HG02840 (cell line): ENCODE results near the gene RABGAP1L.

Experiments
- ATAC-seq: cut with Tn5 transposase; IDR thresholded peaks from one replicate; pipeline ENCODE4 v1.9.1; 2021; ENCODE audit warnings: mild to moderate bottlenecking, moderate library complexity, moderate number of reproducible peaks; ENCODE audit not compliant: unreplicated experiment, low FRiP score

The RABGAP1L gene

DNA sequence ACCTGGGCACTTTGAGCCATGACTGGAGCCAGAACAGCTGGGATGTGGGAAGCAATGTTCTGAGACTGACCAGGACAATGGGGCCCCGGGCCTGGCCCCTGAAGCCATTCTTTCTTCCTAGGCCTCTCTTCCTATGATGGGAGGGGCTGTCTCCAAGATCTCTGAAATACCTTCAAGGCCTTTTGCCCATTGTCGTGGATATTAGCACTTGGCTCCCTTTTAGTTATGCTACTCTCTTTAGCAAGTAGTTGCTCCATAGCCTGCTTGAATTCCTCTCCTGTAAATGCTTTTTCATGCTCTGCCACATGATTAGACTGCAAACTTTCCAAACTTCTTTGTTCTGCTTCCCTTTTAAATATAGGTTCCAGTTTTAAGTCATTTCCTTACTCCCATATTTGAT, 577.5 kb downstream of the RABGAP1L start:
- no peak for ATAC-seq

- no peak for ATAC-seq
Measured at GRCh38 chr1:174740249-174740968, 581.1 kb downstream of the RABGAP1L start.

DNA sequence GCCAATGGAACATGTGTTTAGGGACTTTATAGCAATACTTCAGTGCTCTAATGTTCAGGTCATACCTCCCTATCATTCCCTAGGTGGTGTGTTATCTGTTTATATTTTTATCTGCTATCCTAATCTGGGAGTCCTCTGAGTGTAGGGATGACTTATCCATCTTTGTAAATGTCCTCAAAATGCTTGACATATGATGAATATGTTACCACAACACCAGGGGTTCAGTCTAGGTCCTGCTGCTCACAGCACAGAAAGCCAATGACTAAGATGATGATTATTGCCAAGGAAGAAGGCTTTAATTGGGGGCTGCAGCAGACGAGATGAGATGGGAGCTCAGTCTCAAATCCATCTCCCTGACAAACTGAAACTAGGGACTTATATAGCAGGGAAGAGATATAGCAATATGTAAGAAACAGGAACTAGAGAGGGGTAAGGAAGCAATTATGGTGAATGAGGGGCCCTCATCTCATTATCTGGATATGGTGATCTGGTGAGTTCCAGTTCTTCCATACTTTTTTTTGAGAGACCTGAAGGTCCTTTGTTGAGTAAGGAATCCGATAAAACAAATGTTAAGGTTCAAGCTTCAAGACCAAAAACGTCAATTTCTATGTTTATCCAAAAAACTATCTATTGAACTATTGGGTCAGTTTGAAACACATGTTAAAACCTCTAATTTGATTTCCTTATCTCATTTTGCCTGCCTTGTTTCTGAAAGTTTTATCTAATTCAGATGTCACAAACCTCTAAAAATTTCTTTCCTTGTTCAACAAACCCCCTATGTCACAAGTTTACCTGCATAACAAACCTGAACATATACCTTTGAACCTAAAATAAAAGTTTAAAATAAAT, 583.7 kb downstream of the RABGAP1L start:
- ATAC-seq, result no peak

DNA sequence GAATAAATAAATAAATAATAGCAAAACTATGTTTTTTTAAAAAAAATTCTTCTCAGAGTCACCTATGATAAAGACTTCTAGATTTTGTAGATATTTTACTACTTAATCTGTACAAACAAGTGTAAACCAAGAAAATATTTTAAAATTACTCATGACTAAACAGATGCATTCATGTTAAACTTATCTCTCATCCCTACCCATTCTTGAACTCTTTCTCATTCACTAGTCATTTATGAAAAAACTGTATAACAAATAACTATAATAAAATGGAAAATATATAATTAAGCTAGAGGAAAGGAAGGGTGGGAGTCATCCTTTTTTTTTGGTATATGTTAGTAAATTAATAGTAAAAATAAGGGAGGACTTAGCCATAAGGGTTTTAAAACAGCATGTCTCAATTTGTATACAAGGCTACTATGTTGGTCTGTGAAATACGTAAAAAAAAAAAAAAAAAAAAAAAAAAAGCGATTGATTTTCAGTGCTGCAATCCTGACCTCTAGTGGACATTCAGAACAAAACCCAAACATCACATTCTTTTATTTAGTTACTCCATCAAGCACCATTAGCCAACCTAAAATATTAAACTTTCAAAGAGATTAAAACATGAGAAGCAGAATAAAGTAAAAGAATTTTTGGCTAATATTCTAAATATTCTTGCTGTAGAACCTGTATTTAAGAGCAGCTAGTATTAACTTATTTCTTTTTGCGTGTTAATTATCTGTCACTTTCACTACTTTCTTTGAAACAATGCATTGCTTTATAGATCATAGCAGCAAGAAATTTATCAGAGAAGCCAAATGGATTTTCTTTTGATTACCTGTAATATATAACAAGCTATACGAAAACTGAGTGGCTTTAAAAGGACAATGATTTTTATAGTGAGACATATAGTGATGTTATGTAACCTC, 584.6 kb downstream of the RABGAP1L start:
- no peak for ATAC-seq

DNA sequence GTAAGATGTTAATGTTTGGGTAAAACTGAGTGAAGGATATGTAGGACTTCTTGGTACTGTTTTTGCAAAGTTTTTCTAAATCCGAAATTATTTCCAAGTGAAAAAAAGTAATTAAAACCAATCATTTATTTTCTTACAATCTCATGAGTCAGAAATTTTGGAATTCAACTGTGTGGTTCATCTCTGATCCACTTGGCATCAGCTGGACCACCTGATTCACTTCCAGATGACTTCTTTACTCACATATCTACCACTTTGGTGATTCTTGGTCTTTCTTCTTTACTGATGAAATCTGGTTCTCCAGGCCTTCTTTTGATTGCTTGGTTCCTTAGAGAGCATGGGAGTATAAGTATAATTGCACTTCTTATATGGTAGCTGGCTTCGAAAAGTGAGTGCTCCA, 585.6 kb downstream of the RABGAP1L start:
- no peak for ATAC-seq

GRCh38 chr1:174746024-174746808, 586.9 kb downstream of the RABGAP1L start:
- no peak for ATAC-seq

DNA sequence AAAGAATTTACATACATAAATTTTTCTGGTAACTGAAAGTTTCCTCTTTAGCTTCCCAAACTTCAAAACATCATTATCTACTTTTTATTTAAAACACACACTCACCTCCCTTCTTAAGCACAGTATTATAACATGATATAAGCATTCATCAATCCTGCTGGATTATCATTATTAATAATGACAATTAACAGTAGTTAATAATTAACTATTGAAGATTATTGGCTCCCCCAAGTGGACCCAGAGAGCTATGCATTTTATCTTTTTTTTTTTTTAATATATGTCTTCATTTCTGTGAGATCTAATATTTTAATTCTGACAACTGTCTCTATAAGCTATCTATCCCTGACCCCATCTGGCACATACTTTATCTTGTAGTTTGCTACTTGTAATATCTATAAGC, 588.3 kb downstream of the RABGAP1L start:
- no peak for ATAC-seq

DNA sequence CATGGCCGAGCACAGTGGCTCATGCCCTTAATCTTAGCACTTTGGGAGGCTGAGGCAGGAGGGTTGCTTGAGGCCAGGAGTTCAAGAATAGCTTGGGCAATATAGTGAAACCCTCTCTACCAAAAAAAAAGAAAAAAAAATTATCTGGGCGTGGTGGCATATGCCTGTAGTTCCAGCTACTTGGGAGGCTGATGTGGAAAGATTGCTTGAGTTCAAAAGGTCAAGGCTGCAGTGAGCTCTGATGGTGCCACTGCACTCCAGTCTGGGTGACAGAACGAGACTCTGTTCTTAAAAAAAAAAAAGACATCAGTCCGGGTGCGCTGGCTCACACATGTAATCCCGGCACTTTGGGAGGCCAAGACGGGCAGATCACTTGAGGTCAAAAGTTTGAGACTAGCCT, 589.3 kb downstream of the RABGAP1L start:
- no peak for ATAC-seq

DNA sequence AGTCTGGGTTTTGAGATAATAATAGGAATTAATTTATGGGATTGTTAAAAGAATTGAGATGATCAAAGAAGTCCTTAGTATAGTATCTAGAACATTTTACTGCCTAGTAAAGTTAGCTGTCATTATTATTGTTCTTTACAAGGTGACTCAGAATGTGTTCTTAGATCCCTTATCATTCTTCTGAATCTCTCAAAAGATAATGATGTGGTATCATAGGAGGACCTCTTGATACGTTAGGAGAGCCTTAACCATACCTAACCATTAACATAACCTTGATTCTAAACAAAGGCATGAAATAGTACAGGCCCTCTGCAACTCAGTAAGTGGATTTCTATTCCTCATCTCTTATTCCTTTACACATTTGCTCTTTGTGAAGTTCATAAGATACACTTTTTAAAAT, 593.8 kb downstream of the RABGAP1L start:
- ATAC-seq, result no peak

- ATAC-seq, result no peak
Measured at GRCh38 chr1:174761335-174761734, 602.0 kb downstream of the RABGAP1L start.

DNA sequence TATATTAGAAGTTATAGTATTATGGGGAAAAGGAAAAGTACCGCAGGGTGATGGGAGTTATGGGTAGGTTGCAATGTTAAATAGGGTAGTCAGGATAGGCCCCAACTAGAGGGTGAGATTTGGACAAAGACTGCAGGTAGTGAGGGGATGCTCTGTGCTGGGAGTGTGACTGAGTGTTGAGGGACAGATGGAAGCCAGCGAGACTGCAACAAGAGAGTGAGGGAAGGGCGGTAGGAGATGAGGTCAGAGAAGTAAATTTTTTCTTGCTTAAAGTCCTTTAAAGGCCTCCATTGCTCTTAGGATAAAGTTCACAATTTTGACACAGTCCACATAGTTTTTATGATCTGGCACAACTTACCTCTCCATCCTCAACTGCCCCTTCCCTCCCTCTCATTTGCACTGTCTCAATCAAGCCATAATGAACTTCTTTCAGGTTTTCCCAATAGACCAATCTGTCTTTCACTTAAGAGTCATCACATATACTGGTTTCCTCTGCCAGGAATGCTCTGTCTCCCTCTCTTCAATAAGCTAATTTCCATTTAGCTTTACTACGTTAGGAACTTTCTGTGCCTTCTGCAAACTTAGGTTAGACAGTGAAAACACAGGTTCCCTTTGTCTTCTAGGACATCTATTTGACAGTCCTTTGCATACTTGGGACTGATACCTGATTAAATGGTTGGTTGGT, 602.7 kb downstream of the RABGAP1L start:
- no peak for ATAC-seq

- ATAC-seq, result no peak
Measured at GRCh38 chr1:174764191-174764590, 604.9 kb downstream of the RABGAP1L start.

DNA sequence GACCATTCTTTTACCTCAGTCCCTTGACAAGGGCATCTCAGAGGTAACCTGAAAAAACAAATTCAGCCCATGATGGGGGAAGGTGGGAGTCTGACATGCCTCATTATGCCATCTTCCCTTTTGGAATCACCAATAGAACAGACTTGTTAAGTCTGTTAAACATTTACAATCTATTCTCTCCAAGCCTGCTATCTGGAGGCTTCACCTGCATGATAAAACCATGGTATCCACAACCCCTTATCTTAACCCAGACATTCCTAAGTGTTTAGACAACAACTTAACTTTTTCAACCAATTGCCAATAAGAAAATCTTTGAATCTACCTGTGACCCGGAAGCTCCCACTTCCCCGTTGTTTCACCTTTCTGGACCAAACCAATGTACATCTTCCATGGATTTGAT, 607.4 kb downstream of the RABGAP1L start:
- no peak for ATAC-seq

GRCh38 chr1:174768516-174768915, 609.2 kb downstream of the RABGAP1L start:
- no peak for ATAC-seq

- no peak for ATAC-seq
Measured at GRCh38 chr1:174768949-174769348, 609.6 kb downstream of the RABGAP1L start.

- ATAC-seq, result no peak
Measured at GRCh38 chr1:174769961-174770549, 610.7 kb downstream of the RABGAP1L start.

DNA sequence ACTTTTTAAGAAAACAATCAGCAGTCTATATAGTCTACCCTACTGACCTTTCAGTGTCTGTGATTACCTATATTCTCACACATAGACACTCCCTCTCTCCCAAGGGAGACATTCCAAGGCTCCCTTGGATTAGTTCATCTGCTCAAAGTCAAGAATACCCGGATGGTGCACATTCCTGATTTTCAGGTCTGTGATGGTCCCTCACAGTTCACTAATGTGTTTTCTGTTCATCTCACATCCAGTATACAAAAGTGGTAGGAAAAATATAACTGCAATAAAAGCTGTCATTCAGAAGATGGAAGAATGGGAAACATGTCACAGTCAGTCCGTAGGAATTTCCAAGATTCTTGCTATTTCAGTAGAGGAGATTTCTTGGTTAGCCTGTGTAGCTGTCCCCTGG, 616.3 kb downstream of the RABGAP1L start:
- ATAC-seq, result no peak

DNA sequence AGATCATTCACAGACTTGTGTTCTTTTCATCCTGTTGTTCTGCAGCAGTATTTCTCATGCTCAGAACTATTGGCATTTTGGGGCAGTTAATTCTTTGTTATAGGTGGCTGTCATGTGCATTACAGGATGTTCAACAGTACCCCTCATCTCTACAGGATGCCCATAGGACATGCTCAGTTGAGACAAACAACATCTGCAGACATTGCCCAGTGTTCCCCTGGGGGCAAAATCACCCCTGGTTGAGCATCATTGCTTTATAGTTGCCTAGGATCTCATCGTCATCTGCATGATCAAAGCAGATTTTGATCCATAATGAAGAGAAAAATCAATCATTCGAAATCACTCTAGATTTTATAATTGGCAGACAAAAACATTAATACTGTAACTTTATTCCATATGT, 617.9 kb downstream of the RABGAP1L start:
- no peak for ATAC-seq

DNA sequence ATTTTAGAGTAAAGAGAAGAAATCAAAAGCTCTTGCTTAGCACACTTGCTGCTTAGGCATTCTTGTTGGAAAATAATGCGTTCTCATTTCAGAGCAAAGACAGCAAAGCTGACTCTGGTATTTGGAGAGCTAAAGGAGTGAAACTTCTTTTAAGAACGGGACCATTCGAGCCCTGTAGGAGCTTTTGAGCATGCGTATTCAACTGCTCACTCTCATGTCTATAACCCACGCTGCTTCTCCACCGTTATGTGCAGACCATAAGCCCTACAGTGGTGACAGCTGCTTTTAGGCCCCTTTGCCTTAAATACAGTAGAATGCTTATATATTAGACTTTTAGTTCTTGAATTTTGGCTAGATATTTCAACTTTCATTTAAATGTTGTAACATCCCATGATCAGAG, 626.2 kb downstream of the RABGAP1L start:
- no peak for ATAC-seq
